ENCODE measurements around the gene IRAK1. TPM values are rescaled to one million over a fixed set of nuclear protein-coding genes. Genes with fewer than 3 reads are reported as not detected.

The IRAK1 gene
- total RNA-seq, 1 donor from 2014 or later, result 89.4 TPM

GRCh38 chrX:154039577-154039976 is 19.9 kb upstream of the IRAK1 start:
- no peaks in the 10 kb centered on the region for H3K27me3 ChIP-seq
- intact Hi-C loops (cut with DNase I), result no loop called here
- ATAC-seq (no peak), DNase-seq (no peak)
- H3K36me3 ChIP-seq, result no peaks in the 10 kb centered on the region
- H3K27ac ChIP-seq, result peak overlapping the region; percentile 36
- H3K4me3 ChIP-seq, result no peak overlapping the region
- TF ChIP-seq CTCF (IDR thresholded peaks at IDR 0.05), result no peak
- H3K9me3 ChIP-seq, result no peaks in the 10 kb centered on the region
- H3K4me1 ChIP-seq, result peaks cover 10% of the 10 kb centered on the region

- ATAC-seq (no peak), DNase-seq (no peak)
- TF ChIP-seq CTCF (IDR thresholded peaks at IDR 0.05), result no peak
- no peak overlapping the region for H3K27ac ChIP-seq
- no peaks in the 10 kb centered on the region for H3K27me3 ChIP-seq
- intact Hi-C loops (cut with DNase I), result no loop called here
- no peaks in the 10 kb centered on the region for H3K36me3 ChIP-seq
- no peaks in the 10 kb centered on the region for H3K9me3 ChIP-seq
- H3K4me3 ChIP-seq, result no peak overlapping the region
- H3K4me1 ChIP-seq, result peaks cover 10% of the 10 kb centered on the region
Observed at GRCh38 chrX:154038656-154039055, 19.0 kb upstream of the IRAK1 start.

- TF ChIP-seq CTCF (IDR thresholded peaks at IDR 0.05), result no peak
- H3K27ac ChIP-seq, result no peak overlapping the region
- no peaks in the 10 kb centered on the region for H3K27me3 ChIP-seq
Observed at GRCh38 chrX:154037754-154038153, 18.1 kb upstream of the IRAK1 start.

GRCh38 chrX:154036513-154036912 is 16.8 kb upstream of the IRAK1 start:
- no peak for DNase-seq
- ATAC-seq, result no peak
- TF ChIP-seq CTCF (IDR thresholded peaks at IDR 0.05), result no peak
- H3K9me3 ChIP-seq, result no peaks in the 10 kb centered on the region
- peaks cover 5% of the 10 kb centered on the region for H3K4me1 ChIP-seq
- H3K4me3 ChIP-seq, result no peak overlapping the region
- no peaks in the 10 kb centered on the region for H3K27me3 ChIP-seq
- intact Hi-C loops (cut with DNase I), result no loop called here
- peaks cover 7% of the 10 kb centered on the region for H3K36me3 ChIP-seq
- no peak overlapping the region for H3K27ac ChIP-seq

More at GRCh38 chrX:154037754-154038153, 18.1 kb upstream of the IRAK1 start:
- ATAC-seq, result no peak
- Histone ChIP-seq H3K36me3 (no peaks in the 10 kb centered on the region), H3K4me3 (no peak overlapping the region), H3K9me3 (no peaks in the 10 kb centered on the region), H3K4me1 (peaks cover 10% of the 10 kb centered on the region)
- DNase-seq, result no peak
- intact Hi-C loops (cut with DNase I), result no loop called here

- no peak overlapping the region for H3K27ac ChIP-seq
- H3K4me1 ChIP-seq, result no peaks in the 10 kb centered on the region
- ATAC-seq, result no peak
- peaks cover 23% of the 10 kb centered on the region for H3K36me3 ChIP-seq
- no peaks in the 10 kb centered on the region for H3K27me3 ChIP-seq
- H3K4me3 ChIP-seq, result no peak overlapping the region
- H3K9me3 ChIP-seq, result no peaks in the 10 kb centered on the region
- intact Hi-C loops (cut with DNase I), result no loop called here
- no peak for TF ChIP-seq CTCF (IDR thresholded peaks at IDR 0.05)
- no peak for DNase-seq
Observed at GRCh38 chrX:154033848-154034247, 14.1 kb upstream of the IRAK1 start.

- H3K27ac ChIP-seq, result no peak overlapping the region
- no peak for TF ChIP-seq CTCF (IDR thresholded peaks at IDR 0.05)
- no peaks in the 10 kb centered on the region for H3K9me3 ChIP-seq
- no peaks in the 10 kb centered on the region for H3K27me3 ChIP-seq
- intact Hi-C loops (cut with DNase I), result no loop called here
- H3K36me3 ChIP-seq, result peaks cover 25% of the 10 kb centered on the region
- H3K4me3 ChIP-seq, result no peak overlapping the region
- DNase-seq (no peak), ATAC-seq (no peak)
- H3K4me1 ChIP-seq, result no peaks in the 10 kb centered on the region
Observed at GRCh38 chrX:154032653-154033052, 13.0 kb upstream of the IRAK1 start.
